A673 (cell line): ENCODE measurements around the gene ZNF672.

Source experiments
- CTCF ChIP-seq: fragments of 300-800, 200-600 bp; sonication (generic); conservative IDR thresholded peaks from 2 replicates; pipeline ENCODE4 v1.5.1; 2017; ENCODE audit warnings: low read depth, mild to moderate bottlenecking, antibody characterized with exemption, low read length, moderate library complexity, mixed read lengths
- EZH2 ChIP-seq: fragments of 200-600 bp; sonication (generic); IDR thresholded peaks from 2 replicates; pipeline ENCODE4 v1.6.1; 2017; ENCODE audit warnings: borderline replicate concordance, low read depth, mild to moderate bottlenecking, mixed read lengths, antibody characterized with exemption, low read length; ENCODE audit not compliant: poor library complexity, severe bottlenecking

DNA sequence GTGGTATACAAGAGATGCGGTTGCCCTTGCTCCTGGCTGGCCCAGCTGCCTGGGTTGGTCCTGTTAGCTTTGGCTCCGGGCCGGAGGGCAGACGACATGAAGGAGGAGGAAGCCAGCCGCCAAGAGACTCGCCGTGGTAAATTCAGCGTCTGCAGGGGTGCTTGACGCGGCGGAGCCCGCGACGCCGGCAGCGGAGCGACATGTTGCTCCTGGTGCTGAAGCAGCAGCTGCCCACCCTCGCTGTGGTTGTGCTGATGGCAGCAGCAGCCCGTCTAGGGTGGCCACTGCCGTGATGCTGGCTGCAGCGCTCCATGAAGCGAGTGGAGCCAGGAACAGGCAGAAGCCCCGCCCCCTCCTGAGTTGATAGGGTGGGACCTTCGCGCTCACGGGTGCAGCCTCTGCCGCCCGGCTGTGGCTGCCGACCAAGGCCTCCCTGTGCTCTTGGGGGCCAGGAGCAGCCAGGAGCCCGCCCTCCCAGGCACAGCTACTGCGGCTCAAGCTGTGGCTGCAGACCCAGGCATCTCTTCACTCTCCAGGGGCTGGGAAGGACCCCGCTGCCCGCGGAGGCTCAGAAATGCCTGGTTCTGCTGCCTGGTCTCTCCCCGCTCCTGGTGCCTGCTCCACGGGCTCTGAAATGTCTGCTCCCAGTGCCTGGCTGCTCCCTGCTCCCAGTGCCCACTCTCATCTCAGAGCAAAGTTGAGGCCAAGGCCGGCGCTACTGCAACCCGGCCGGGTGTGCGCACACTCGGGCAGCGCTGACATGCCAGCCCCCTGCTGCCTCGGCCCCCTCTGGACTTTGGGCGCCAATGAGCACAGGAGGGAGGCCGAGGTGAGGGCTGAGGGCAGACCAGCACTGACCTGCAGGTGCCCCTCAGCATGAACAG lies 25.2 kb downstream of the ZNF672 start:
- no peak for TF ChIP-seq CTCF
- TF ChIP-seq EZH2, result no peak
